Thyroid gland (tissue), 4 donors: Measurements from ENCODE around the gene TUBGCP3. TPM values are rescaled to one million over a fixed set of nuclear protein-coding genes. Genes with fewer than 3 reads are reported as not detected.

Experiments used
- DNase-seq, 2 donors: peaks; one replicate each; pipeline ENCODE4 v3.0.0-alpha.2; 2019
- H3K27ac ChIP-seq, 3 donors: fragments of 200-600 bp; sonication (generic); 1 replicate in 2 of 3; 2 replicates in 1 of 3; pipeline ENCODE4 v1.5.1; 2016 to 2019; ENCODE audit warnings: mild to moderate bottlenecking in 1 of 3, moderate library complexity in 1 of 3
- H3K27me3 ChIP-seq: fragments of 200-600 bp; sonication (generic); one replicate; pipeline ENCODE4 v1.5.1; 2019
- H3K36me3 ChIP-seq, 2 donors: fragments of 200-600 bp; sonication (generic); one replicate each; pipeline ENCODE4 v1.5.1; 2016 to 2019
- H3K4me1 ChIP-seq, 2 donors: fragments of 200-600 bp; sonication (generic); one replicate each; pipeline ENCODE4 v1.5.1; 2017 to 2019
- H3K4me3 ChIP-seq, 3 donors: fragments of 200-600 bp; sonication (generic); replicated peaks in 1 of 3; 1 replicate in 2 of 3; 2 replicates in 1 of 3; pipeline ENCODE4 v1.5.1; 2016; ENCODE audit warnings: mild to moderate bottlenecking in 1 of 3
- H3K9me3 ChIP-seq: fragments of 200-600 bp; sonication (generic); one replicate; pipeline ENCODE4 v1.5.1; 2017
- POLR2A ChIP-seq, 2 donors: fragments of 450-650 bp; IDR thresholded peaks; one replicate each; pipeline ENCODE4 v1.6.1; 2017; ENCODE audit warnings: antibody characterized with exemption in 2 of 2, mild to moderate bottlenecking in 2 of 2, moderate library complexity in 1 of 2
- WGBS, 2 donors: methylation state at CpG; one replicate each; pipeline ENCODE4 v1.1.5; 2017; 5-methylcytosine and 5-hydroxymethylcytosine counted together
- intact Hi-C: fragments of 100-400 bp; cut with DNase I; formaldehyde crosslinking; loops from one replicate; pipeline ENCODE4 v1.15.1; 2023
- total RNA-seq, 4 donors: library from RNA; depleted of rRNA; stranded (reverse); fragments of >200 nt; gene quantifications; one replicate each; pipeline ENCODE4 v1.2.3, GENCODE V29; 2016
- TF ChIP-seq, protein P1 (sequence below), 6 experiments: fragments of 200-600 bp in 3 of 6; fragments of 450-650 bp in 3 of 6; sonication (generic) in 3 of 6; IDR thresholded peaks; one replicate each; pipeline ENCODE4 v1.5.1; 2016 to 2019; ENCODE audit warnings: antibody characterized with exemption in 6 of 6, mild to moderate bottlenecking in 2 of 6, inconsistent platforms in 1 of 6, moderate library complexity in 1 of 6

Gene TUBGCP3
- total RNA-seq, 4 donors from 2014 or later = 27.4 to 49.1 (median 36.0) TPM

DNA sequence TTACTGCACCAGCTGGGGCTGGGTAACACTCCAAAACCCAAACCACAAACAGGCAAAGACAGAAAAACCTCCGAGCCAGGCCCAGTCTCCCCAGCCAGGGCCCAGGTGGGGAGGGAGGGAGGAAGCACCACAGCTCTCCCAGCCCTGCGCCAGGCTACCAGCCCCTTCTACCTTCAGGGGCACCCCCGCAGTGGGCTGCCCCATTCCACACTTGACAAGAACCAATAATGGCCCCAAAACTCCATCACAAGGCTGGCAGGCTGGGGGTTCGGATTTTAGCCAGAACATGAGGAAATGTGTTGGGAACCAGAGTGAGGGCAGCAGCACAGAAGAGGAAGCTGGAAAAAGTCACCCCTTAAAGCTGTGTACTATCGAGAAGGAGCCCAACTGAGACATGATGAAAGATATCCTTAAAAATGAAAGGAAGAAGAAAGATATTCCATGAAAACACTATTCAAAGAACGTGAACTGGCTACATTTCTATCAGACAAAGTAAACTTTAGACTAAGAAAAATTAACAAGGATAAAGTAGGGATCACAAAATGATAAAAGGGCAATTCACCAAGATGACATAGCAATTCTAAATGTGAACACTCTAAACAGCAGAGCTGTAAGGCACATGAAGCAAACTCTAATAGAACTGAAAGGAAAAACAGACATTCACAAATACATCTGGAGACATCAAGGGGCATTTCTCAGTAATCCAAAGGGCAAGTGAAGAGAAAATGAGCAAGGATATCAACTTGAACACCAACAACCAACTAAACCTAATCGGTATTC is 12.9 kb downstream of the TUBGCP3 start:
- H3K27ac ChIP-seq = peak overlapping the region in 2 of 3 donors; percentile 29 to 38
- no peaks in the 10 kb centered on the region for H3K27me3 ChIP-seq
- TF ChIP-seq POLR2A (IDR thresholded peaks at IDR 0.05) = no peak
- TF ChIP-seq, protein P1, sequence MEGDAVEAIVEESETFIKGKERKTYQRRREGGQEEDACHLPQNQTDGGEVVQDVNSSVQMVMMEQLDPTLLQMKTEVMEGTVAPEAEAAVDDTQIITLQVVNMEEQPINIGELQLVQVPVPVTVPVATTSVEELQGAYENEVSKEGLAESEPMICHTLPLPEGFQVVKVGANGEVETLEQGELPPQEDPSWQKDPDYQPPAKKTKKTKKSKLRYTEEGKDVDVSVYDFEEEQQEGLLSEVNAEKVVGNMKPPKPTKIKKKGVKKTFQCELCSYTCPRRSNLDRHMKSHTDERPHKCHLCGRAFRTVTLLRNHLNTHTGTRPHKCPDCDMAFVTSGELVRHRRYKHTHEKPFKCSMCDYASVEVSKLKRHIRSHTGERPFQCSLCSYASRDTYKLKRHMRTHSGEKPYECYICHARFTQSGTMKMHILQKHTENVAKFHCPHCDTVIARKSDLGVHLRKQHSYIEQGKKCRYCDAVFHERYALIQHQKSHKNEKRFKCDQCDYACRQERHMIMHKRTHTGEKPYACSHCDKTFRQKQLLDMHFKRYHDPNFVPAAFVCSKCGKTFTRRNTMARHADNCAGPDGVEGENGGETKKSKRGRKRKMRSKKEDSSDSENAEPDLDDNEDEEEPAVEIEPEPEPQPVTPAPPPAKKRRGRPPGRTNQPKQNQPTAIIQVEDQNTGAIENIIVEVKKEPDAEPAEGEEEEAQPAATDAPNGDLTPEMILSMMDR (IDR thresholded peaks at IDR 0.05) = no peak
- H3K36me3 ChIP-seq = no peaks in the 10 kb centered on the region
- intact Hi-C loops = no loop called here
- WGBS, 2 donors = 70 to 76% methylated on average over 7 of the region's 7 CpGs
- H3K4me1 ChIP-seq = peaks cover 33 to 35% of the 10 kb centered on the region in 2 donors
- no peak overlapping the region for H3K4me3 ChIP-seq
- no peak for DNase-seq
- no peaks in the 10 kb centered on the region for H3K9me3 ChIP-seq

DNA sequence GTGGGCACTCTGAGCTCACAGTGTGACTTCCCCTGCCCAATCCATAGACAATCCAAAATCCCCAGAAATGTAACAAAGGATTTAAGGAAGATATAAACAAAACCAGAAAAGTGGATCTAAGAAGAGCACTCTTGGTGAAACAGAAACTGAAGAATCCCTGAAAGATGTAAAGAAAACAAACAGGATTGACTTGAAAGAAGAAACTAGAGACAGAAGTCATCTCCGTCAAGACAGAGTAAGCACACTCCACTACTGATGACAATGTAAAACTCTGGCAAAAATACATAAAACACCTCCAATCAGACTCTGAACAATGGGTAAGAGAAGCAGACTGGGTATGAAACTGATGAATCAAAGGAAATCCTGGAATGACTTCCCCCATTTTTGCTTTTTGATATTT is 13.5 kb downstream of the TUBGCP3 start:
- no peaks in the 10 kb centered on the region for H3K27me3 ChIP-seq
- intact Hi-C loops = no loop called here
- peaks cover 33 to 35% of the 10 kb centered on the region in 2 donors for H3K4me1 ChIP-seq
- no peak overlapping the region for H3K4me3 ChIP-seq
- no peaks in the 10 kb centered on the region for H3K9me3 ChIP-seq
- H3K36me3 ChIP-seq = no peaks in the 10 kb centered on the region
- H3K27ac ChIP-seq = peak overlapping the region in 2 of 3 donors; percentile 29 to 38
- 55 to 61% methylated on average over 1 of the region's 1 CpG for WGBS, 2 donors
- no peak for TF ChIP-seq POLR2A (IDR thresholded peaks at IDR 0.05)
- TF ChIP-seq, protein P1 (IDR thresholded peaks at IDR 0.05) = no peak
- DNase-seq = no peak

DNA sequence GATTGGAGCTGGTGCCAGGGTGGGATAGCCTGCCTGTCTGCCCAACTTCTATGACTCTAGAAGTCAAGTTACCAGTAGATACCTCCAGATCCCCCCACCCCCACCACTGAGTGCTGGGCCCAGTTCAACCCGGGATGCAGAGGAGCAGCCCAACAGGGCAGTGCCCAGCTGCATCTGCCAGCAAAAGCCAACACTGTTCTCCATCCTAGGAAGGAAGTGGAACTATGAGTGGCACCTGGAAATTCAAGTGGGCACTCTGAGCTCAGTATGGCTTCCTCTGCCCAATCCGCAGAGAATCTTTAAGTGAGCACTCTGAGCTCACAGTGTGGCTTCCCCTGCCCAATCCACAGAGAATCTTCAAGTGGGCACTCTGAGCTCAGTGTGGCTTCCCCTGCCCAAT is 14.2 kb downstream of the TUBGCP3 start:
- no peak for TF ChIP-seq POLR2A (IDR thresholded peaks at IDR 0.05)
- TF ChIP-seq, protein P1 (IDR thresholded peaks at IDR 0.05) = no peak
- Histone ChIP-seq H3K4me3 (no peak overlapping the region), H3K27ac (no peak overlapping the region), H3K9me3 (no peaks in the 10 kb centered on the region), H3K36me3 (no peaks in the 10 kb centered on the region), H3K27me3 (no peaks in the 10 kb centered on the region), H3K4me1 (peaks cover 33 to 35% of the 10 kb centered on the region in 2 donors)
- peak; percentile 39 to 54 for DNase-seq
- 44 to 54% methylated on average over 2 of the region's 2 CpGs for WGBS, 2 donors
- intact Hi-C loops = no loop called here

DNA sequence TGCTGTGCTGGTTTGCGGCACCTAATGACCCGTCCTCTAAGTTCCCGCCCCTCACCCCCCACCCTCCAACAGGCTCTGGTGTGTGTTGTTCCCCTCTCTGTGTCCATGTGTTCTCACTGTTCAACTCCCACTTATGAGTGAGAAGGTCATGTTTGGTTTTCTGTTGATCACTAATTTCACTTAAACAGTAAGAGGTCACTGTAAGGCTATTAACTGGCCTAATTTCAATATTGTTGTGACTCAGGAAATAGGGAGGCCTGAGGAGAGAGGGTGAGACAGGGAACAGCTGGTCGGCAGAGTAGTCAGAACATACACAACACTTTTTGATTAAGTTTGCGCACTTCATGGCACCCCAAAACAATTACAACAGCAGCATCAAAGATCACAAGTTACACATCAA is 15.6 kb downstream of the TUBGCP3 start:
- peaks cover 4 to 11% of the 10 kb centered on the region in 2 donors for H3K36me3 ChIP-seq
- peaks cover 33 to 35% of the 10 kb centered on the region in 2 donors for H3K4me1 ChIP-seq
- H3K9me3 ChIP-seq = no peaks in the 10 kb centered on the region
- TF ChIP-seq POLR2A (IDR thresholded peaks at IDR 0.05) = no peak
- TF ChIP-seq, protein P1 (IDR thresholded peaks at IDR 0.05) = no peak
- DNase-seq = no peak
- WGBS, 2 donors = 91% methylated on average over 5 of the region's 5 CpGs
- no peak overlapping the region for H3K4me3 ChIP-seq
- H3K27ac ChIP-seq = no peak overlapping the region
- intact Hi-C loops = no loop called here
- H3K27me3 ChIP-seq = no peaks in the 10 kb centered on the region

DNA sequence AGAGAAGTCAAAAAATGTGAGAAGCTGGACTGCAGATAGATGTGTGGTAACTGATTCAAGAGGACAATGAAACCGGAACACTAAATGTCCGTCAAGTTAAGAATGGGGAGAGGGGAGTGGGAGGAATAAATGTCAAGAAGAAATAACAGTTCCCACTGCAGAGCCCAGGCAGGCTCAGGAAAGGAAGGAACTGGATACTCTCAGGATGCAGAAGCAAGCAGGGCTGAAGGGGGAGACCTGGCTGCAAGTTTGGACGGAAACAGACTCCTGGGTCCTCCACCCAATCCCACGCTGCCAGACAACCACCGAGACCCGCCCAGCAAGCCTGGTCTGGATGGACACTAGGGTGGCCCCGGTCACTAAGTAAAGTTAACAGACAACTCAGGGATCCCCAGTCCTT is 18.1 kb downstream of the TUBGCP3 start:
- Histone ChIP-seq H3K36me3 (peaks cover 4 to 11% of the 10 kb centered on the region in 2 donors), H3K9me3 (no peaks in the 10 kb centered on the region), H3K4me1 (peaks cover 17 to 21% of the 10 kb centered on the region in 2 donors), H3K4me3 (no peak overlapping the region), H3K27ac (no peak overlapping the region), H3K27me3 (no peaks in the 10 kb centered on the region)
- WGBS, 2 donors = 73 to 86% methylated on average over 7 of the region's 7 CpGs
- DNase-seq = no peak
- TF ChIP-seq, protein P1 (IDR thresholded peaks at IDR 0.05) = no peak
- no peak for TF ChIP-seq POLR2A (IDR thresholded peaks at IDR 0.05)
- intact Hi-C loops = no loop called here
